Neural cell (in vitro differentiated cells): Measurements from ENCODE around the gene CEACAM18. TPM values are rescaled to one million over a fixed set of nuclear protein-coding genes. Genes with fewer than 3 reads are reported as not detected.

Source experiments
- H2AFZ ChIP-seq: fragments of 200-600, 300-800 bp; sonication (generic), shearing (Covaris generic); 2 replicates; pipeline ENCODE4 v1.6.0; 2014; ENCODE audit warnings: low read depth, mild to moderate bottlenecking, antibody characterized with exemption, low read length, moderate library complexity
- H3F3A ChIP-seq: fragments of 200-600 bp; shearing (Covaris generic); 2 replicates; pipeline ENCODE4 v1.6.1; 2016; ENCODE audit warnings: mild to moderate bottlenecking, moderate library complexity, mixed read lengths, antibody characterized with exemption, low read length; ENCODE audit not compliant: insufficient read depth, poor library complexity, severe bottlenecking
- H3K27ac ChIP-seq: fragments of 200-600, 300-800 bp; sonication (generic), shearing (Covaris generic); 2 replicates; pipeline ENCODE4 v1.5.1; 2014; ENCODE audit warnings: mild to moderate bottlenecking, low read length, moderate library complexity
- H3K27me3 ChIP-seq: fragments of 300-800, 200-600 bp; sonication (generic), shearing (Covaris generic); 2 replicates; pipeline ENCODE4 v1.6.0; 2014; ENCODE audit warnings: mild to moderate bottlenecking, low read depth, low read length, moderate library complexity; ENCODE audit not compliant: insufficient read depth
- H3K36me3 ChIP-seq: fragments of 300-800, 200-600 bp; sonication (generic), shearing (Covaris generic); 2 replicates; pipeline ENCODE4 v1.5.1; 2014; ENCODE audit warnings: mild to moderate bottlenecking, antibody characterized with exemption, low read length, moderate library complexity; ENCODE audit not compliant: insufficient read depth
- H3K4me2 ChIP-seq: fragments of 300-800, 200-600 bp; sonication (generic), shearing (Covaris generic); 2 replicates; pipeline ENCODE4 v1.6.0; 2014; ENCODE audit warnings: mild to moderate bottlenecking, low read length
- H3K4me3 ChIP-seq: fragments of 300-800, 200-600 bp; sonication (generic), shearing (Covaris generic); 2 replicates; pipeline ENCODE4 v1.5.1; 2014; ENCODE audit warnings: mild to moderate bottlenecking, low read length, moderate library complexity
- H3K79me2 ChIP-seq: fragments of 200-600 bp; shearing (Covaris generic); replicated peaks from 2 replicates; pipeline ENCODE4 v1.6.0; 2014; ENCODE audit warnings: mild to moderate bottlenecking, low read length, moderate library complexity; ENCODE audit not compliant: insufficient read depth
- H3K9ac ChIP-seq: fragments of 300-800, 200-600 bp; sonication (generic), shearing (Covaris generic); 2 replicates; pipeline ENCODE4 v1.6.1; 2016; ENCODE audit warnings: mild to moderate bottlenecking, low read length, mixed read lengths
- H3K9me2 ChIP-seq: fragments of 200-600 bp; shearing (Covaris generic); 2 replicates; pipeline ENCODE4 v1.6.1; 2016; ENCODE audit warnings: mild to moderate bottlenecking, low read length, mixed read lengths; ENCODE audit not compliant: insufficient read depth
- H3K9me3 ChIP-seq: fragments of 200-600, 300-800 bp; sonication (generic), shearing (Covaris generic); 2 replicates; pipeline ENCODE4 v1.6.1; 2016; ENCODE audit warnings: mild to moderate bottlenecking, mixed run types, low read length, moderate library complexity, mixed read lengths
- H4K20me1 ChIP-seq: fragments of 200-600 bp; shearing (Covaris generic); 2 replicates; pipeline ENCODE4 v1.6.1; 2016; ENCODE audit warnings: mild to moderate bottlenecking, mixed run types; ENCODE audit not compliant: insufficient read depth
- CTCF ChIP-seq: fragments of 450-650 bp; IDR thresholded peaks from 2 replicates; pipeline ENCODE4 v1.5.1; 2014; ENCODE audit warnings: antibody characterized with exemption, mild to moderate bottlenecking, moderate library complexity; ENCODE audit not compliant: poor library complexity, severe bottlenecking
- EP300 ChIP-seq: fragments of 450-650 bp; conservative IDR thresholded peaks from 2 replicates; pipeline ENCODE4 v1.6.1; 2014; ENCODE audit warnings: antibody characterized with exemption, mild to moderate bottlenecking, moderate library complexity; ENCODE audit not compliant: poor library complexity, severe bottlenecking
- EZH2 ChIP-seq: fragments of 200-600, 300-800 bp; shearing (Covaris generic), sonication (generic); IDR thresholded peaks from 2 replicates; pipeline ENCODE4 v1.6.1; 2014; ENCODE audit warnings: antibody characterized with exemption, low read length, borderline replicate concordance, mild to moderate bottlenecking; ENCODE audit not compliant: insufficient read depth, poor library complexity, severe bottlenecking
- MXI1 ChIP-seq: fragments of 450-650 bp; conservative IDR thresholded peaks from 2 replicates; pipeline ENCODE4 v1.6.1; 2014; ENCODE audit warnings: antibody characterized with exemption, mild to moderate bottlenecking; ENCODE audit not compliant: poor library complexity, severe bottlenecking
- POLR2AphosphoS5 ChIP-seq: IDR thresholded peaks from 2 replicates; pipeline ENCODE4 v1.6.1; 2012
- RAD21 ChIP-seq: fragments of 450-650 bp; conservative IDR thresholded peaks from 2 replicates; pipeline ENCODE4 v1.6.1; 2014; ENCODE audit warnings: antibody characterized with exemption, mild to moderate bottlenecking, moderate library complexity
- REST ChIP-seq: IDR thresholded peaks from 2 replicates; pipeline ENCODE4 v1.6.1; 2012; ENCODE audit warnings: borderline replicate concordance
- SMC3 ChIP-seq: fragments of 450-650 bp; conservative IDR thresholded peaks from 2 replicates; pipeline ENCODE4 v1.6.1; 2014; ENCODE audit warnings: antibody characterized with exemption, mild to moderate bottlenecking, moderate library complexity; ENCODE audit not compliant: poor library complexity
- TAF1 ChIP-seq: IDR thresholded peaks from 2 replicates; pipeline ENCODE4 v1.6.1; 2012; ENCODE audit warnings: low read depth
- polyA plus RNA-seq: library from polyadenylated mRNA; depleted of rRNA; stranded (reverse); fragments of >200 nt; gene quantifications from 2 replicates; pipeline ENCODE4 v1.2.3, GENCODE V29; 2014

The CEACAM18 gene
- polyA plus RNA-seq, 1 donor from 2014 or later, result not detected

GRCh38 chr19:51469629-51470028 lies 8.7 kb upstream of the CEACAM18 start:
- no peak overlapping the region for H3K9ac ChIP-seq
- no peaks in the 10 kb centered on the region for H3K9me2 ChIP-seq
- no peak overlapping the region for H3K4me3 ChIP-seq
- H2AFZ ChIP-seq, result no peak overlapping the region
- TF ChIP-seq MXI1 (no peak), REST (no peak), EP300 (no peak), POLR2AphosphoS5 (no peak)
- H4K20me1 ChIP-seq, result no peaks in the 10 kb centered on the region
- H3K36me3 ChIP-seq, result no peaks in the 10 kb centered on the region
- no peaks in the 10 kb centered on the region for H3K9me3 ChIP-seq
- no peaks in the 10 kb centered on the region for H3K27me3 ChIP-seq
- H3F3A ChIP-seq, result no peaks in the 10 kb centered on the region
- H3K79me2 ChIP-seq, result no peaks in the 10 kb centered on the region
- H3K27ac ChIP-seq, result no peak overlapping the region
- H3K4me2 ChIP-seq, result no peak overlapping the region

- H3K27ac ChIP-seq, result no peak overlapping the region
- H3K36me3 ChIP-seq, result no peaks in the 10 kb centered on the region
- H3K9me3 ChIP-seq, result no peaks in the 10 kb centered on the region
- H3K9ac ChIP-seq, result no peak overlapping the region
- no peaks in the 10 kb centered on the region for H3K27me3 ChIP-seq
- H2AFZ ChIP-seq, result no peak overlapping the region
- H3K4me2 ChIP-seq, result no peak overlapping the region
- no peaks in the 10 kb centered on the region for H3K79me2 ChIP-seq
- no peak overlapping the region for H3K4me3 ChIP-seq
- TF ChIP-seq EZH2, result no peak
- no peak for TF ChIP-seq POLR2AphosphoS5
- no peak for TF ChIP-seq REST
- no peak for TF ChIP-seq TAF1
- TF ChIP-seq RAD21, result no peak
- no peak for TF ChIP-seq MXI1
- TF ChIP-seq EP300, result no peak
- TF ChIP-seq SMC3, result no peak
- no peak for TF ChIP-seq CTCF
- H3K9me2 ChIP-seq, result no peaks in the 10 kb centered on the region
- H4K20me1 ChIP-seq, result no peaks in the 10 kb centered on the region
- no peaks in the 10 kb centered on the region for H3F3A ChIP-seq
Measured at GRCh38 chr19:51470966-51471365, 7.4 kb upstream of the CEACAM18 start.
